NCI-H1092 treated with DMSO at 0.1 percent for 48 hours (cell line): Measurements from ENCODE around the gene LTV1.

Source experiments
- DNase-seq: peaks from one replicate; lab custom pipeline; 2025; lab: John Stamatoyannopoulos, UW

Gene LTV1

DNA sequence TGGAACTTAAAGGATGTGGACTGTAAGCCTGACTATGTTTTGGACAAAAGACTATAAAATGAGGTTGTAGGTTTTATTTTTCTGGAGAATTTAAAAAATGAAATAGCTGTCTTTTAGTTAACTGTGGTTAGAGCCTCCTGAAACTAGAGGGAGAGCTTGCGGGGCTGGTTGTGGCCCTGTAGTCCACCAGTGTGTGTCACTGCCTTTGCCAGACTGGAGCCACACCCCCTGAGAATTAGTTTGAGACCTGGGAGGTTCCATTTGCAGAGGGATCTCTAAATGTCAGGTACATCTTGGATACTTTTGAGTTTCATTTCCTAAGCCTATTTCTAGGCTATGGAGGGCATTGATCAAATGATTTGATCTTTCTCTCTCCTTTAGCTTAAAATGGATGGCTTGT is 42.0 kb downstream of the LTV1 start:
- no peak for DNase-seq

DNA sequence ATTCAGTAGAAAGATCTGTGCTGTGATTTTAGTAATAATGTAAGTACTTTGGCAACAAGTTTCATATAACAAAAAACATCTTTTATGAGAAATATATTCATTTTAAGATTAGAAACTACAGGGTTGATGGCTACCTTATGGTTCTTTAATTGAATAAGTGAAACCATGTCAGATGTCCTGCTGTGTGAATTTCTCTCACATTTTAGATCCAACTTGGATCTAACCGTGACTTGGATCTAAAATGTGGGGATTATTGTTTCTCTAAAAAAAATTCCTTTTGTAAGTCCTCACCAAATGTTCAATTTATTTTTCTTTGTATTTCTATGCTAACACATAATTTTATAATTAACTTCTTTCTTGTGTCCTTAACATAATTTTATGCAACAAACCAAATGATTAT is 51.5 kb downstream of the LTV1 start:
- no peak for DNase-seq

- no peak for DNase-seq
These were observed 53.2 kb downstream of the LTV1 start for GRCh38 chr6:143896126-143896860.

GRCh38 chr6:143900358-143900757 is 57.2 kb downstream of the LTV1 start:
- DNase-seq: no peak

DNA sequence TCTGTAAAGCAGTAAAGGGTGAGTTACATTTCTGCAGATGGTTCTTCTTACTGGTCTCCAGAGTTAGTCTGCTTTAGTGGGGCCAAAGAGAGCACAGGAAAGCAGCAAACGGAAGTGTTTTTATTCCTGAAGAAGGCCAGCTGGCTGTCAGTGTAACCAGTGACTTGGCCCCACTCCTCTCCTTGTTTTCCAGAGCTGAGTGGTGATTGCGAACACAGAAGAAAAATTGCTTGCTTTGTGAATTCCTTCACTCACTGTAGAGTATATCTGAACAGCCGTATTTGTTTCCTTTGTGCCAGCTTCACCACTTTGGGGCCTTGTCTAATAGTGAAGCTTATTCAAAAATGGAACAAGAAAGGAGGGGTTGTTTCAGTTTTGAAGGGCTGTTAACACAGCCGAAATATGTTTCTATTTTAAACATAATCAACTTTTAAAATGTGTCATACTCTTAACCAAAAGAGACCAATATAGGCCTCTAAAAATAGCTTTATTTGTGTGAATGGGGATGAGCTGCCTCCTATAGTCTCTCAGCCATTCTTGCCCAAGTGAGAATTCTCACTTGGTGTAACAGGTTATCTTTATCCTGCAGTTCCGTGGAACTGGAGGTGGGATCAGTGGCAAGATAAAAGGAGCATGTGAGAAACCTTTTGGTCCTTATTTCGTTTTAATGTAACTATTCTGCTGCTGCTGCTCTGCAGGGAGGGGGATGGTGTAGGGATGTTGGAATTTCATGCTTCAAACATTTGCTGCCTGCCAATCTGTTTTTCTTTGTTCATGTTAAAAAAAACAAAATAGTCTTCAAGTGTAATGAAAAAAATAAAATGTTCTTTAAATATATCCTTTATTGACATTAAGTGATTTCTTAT is 59.0 kb downstream of the LTV1 start:
- DNase-seq: no peak

- DNase-seq: no peak
These were observed 59.7 kb downstream of the LTV1 start for GRCh38 chr6:143902827-143903226.

GRCh38 chr6:143911028-143911427 is 67.9 kb downstream of the LTV1 start:
- DNase-seq: no peak

GRCh38 chr6:143912671-143913070 is 69.5 kb downstream of the LTV1 start:
- DNase-seq: no peak
